ENCODE data around the gene ADAMTS14.
"Not testable (repeated sequence)": the region's sequence is repeated elsewhere in the genome, so short reads cannot be mapped to it uniquely, and the experiment has no call there.

ADAMTS14 gene

GRCh38 chr10:70658582-70659136, 13.6 kb upstream of the ADAMTS14 start:
- DNase-seq (ENCODE audit: low read depth in 2 of 2): no peak

- no peak for DNase-seq (ENCODE audit: low read depth in 2 of 2)
These were observed 13.0 kb upstream of the ADAMTS14 start for GRCh38 chr10:70659306-70659705.

DNA sequence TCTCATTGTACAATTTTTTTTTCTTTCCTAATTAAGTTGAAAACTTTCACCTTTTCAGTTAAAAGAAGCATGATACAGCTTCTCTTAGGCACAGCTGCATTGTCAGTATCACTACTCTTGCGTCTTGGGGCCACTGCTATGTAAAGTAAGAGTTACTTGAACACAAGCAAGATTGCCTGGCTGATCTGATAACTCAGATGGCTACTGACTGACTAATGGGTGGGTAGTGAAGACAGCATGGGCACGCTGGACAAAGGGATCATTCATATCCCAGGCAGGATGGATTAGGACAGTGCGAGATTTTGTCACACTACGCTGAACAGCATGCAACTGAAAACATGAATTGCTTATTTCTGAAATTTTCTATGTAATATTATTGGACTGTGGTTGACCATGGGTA, 11.6 kb upstream of the ADAMTS14 start:
- DNase-seq (ENCODE audit: low read depth in 2 of 2): no peak

- no peak for DNase-seq (ENCODE audit: low read depth in 2 of 2)
These were observed 10.5 kb upstream of the ADAMTS14 start for GRCh38 chr10:70661623-70662361.

GRCh38 chr10:70662362-70663220, 9.7 kb upstream of the ADAMTS14 start:
- DNase-seq (ENCODE audit: low read depth in 2 of 2): no peak

- DNase-seq (ENCODE audit: low read depth in 2 of 2): not testable (repeated sequence)
These were observed 8.6 kb upstream of the ADAMTS14 start for GRCh38 chr10:70663458-70664409.

DNA sequence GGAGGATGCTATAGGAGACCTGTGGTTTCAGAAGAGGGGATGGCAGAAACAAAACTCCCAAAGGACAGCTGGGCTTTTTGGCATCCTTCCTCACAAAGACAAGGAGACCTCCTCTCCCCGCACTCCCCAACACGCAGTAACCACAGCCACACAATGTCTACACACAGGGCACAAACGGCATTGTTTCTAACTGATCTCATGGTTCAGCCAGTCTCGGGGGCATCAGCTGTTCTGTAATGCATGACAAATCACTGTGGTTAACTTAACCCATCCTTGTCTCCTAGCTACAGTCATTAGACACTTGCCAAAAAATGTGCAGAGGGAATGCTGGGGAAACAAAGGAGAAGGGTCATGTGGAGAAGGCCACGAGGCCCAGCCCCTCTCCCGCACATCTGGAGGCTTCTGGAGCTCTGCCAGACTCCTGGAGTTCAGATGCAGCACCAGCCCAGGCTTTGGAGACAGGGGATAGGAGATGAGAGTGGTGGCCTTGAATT, 7.6 kb upstream of the ADAMTS14 start:
- DNase-seq (ENCODE audit: low read depth in 2 of 2): no peak

- DNase-seq (ENCODE audit: low read depth in 2 of 2): no peak
These were observed 5.1 kb upstream of the ADAMTS14 start for GRCh38 chr10:70666960-70667798.

DNA sequence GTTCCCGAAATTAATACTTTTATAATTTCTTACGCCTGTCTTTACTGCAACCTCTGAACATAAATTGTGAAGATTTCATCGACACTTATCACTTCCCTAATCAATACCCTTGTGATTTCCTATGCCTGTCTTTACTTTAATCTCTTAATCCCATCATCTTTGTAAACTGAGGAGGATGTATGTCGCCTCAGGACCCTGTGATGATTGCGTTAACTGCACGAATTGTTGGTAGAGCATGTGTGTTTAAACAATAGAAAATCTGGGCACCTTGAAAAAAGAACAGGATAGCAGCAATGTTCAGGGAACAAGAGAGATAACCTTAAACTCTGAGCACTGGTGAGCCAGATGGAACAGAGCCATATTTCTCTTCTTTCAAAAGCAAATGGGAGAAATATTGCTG, 4.5 kb upstream of the ADAMTS14 start:
- not testable (repeated sequence) for DNase-seq (ENCODE audit: low read depth in 2 of 2)

DNA sequence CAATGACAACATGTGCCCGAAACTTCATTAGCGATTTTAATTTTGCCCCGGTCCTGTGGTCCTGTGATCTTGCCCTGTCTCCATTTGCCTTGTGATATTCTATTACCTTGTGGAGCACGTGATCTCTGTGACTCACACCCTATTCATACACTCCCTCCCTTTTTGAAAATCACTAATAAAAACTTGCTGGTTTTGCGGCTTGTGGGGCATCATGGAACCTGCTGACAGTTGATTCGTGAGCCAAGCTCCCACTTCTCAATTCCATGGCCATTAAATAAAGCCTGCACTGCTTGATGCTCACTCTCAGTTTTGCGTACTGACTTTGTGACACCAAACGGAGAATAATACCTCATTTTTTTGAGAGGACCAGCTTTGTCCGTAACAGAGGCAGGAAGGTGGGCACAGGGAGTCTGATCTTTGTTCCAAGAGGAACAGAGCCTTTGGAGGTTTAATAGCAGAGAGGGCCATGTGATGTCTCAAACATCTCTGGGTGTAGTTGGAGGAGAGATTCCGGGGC, 3.8 kb upstream of the ADAMTS14 start:
- no peak for DNase-seq (ENCODE audit: low read depth in 2 of 2)

DNA sequence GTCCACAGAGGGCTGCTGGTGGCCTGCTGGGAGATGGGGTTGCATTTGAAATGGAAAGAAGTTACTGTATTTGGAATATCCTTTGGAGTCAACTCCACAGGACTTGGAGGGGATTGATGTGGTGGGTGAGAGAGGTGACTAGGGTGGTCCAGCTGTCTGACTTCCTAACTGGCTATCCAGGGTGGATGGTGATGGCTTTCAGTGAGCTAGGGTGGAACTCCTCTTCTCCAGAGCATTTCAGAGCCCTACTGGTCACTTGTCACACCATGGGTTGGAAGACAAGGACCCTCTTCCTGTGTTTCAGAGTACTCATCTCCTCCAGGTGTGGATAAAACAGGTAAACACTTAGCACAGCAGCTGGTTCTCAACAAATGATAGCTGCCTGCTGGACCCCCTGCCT, 3.3 kb upstream of the ADAMTS14 start:
- no peak for DNase-seq (ENCODE audit: low read depth in 2 of 2)

DNA sequence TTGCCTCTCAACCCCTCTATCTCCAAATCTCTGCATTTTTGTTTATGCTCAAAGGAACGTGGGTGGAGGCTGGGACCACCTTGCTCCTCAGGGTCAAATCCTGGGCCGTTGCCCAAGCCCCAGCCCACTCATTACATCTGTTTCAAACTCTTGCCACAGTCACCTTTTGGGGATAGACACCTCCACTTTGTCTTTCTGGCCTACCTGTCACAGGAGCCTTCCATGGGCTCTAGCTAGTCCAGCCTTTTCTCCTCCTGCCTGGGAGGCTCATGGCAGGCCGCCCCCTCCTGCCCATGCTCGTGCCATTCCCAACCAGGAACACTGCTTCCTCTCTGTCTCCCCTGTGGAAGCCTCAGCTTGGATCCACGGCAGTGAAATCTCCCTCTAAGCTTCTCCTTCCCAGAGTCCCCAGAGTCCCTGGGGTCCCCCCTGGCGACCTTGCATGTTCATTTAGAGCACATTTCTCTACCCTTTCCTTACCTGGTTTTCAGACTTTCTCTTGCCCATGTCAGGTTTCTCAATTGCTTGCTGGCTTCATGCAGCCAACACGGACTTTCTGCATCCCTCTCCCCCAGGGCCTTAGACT, 2.5 kb upstream of the ADAMTS14 start:
- DNase-seq (ENCODE audit: low read depth in 2 of 2): no peak

DNA sequence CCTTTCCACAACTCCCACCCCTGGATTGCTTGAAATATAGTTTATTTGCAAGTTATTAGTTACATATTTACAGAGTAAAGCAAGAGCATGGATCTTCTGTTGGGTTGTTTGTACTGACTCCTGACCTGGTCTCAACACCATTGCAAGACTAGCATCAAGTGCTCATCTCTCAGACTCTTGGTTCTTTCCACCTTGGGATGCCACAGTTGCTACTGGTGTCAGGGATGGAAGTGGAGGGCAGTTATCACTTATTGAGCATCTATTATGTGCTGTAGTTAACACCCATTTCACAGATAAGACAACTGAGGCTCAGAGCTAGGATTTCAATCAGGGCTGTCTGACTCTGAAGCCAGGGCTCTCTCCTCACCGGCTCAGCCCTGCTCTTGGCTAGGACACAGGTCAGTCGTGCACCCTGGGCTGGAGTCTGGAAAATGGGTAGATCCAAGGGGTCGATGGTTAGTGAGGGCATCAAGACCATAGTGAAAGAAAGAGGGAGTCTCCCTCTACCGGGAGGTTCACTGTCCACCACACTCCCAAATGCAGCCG, 614 bp upstream of the ADAMTS14 start:
- DNase-seq (ENCODE audit: low read depth in 2 of 2): no peak

DNA sequence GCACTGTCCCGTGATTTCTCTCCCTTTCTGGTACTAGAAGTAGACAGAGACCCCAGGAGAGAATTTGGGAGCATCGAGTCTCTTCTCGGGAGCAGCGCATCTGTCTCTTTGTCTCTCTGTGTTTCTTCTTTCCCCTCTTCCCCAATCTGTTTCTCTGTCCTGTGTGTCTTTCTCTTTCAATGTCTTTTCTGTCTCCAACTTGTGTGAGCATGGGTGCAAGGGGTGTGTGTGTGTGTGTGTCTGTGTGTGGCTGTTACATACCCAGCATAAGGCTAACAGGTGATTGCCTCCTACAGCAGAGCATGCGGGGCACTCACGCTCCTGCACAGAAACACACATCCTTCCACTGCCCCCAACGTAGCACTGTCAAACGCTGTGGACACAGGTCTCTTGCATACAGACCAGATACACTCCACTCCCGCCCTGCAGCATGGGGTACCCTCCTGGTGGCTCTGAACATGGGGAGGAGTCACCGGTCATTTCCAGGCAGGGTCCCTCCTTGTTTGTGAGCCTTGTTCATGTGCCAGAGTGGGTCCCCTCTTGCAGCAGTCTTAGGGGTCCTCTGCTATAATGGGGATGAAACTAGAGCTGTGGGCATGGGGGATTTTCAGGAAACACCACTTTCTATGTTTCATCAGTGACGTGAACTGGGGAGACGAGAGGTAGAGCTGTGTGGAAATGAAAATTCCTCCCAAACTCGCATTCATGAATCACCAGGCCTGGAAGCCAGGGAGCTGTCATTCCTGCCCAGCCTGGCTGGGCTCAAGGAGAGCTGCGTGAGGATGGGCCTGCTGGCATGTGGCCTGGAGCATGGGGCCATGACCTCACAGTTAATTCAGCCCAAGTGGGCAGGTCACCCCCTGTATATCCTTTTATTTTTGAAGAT, 980 bp downstream of the ADAMTS14 start:
- DNase-seq (ENCODE audit: low read depth in 2 of 2): no peak

DNA sequence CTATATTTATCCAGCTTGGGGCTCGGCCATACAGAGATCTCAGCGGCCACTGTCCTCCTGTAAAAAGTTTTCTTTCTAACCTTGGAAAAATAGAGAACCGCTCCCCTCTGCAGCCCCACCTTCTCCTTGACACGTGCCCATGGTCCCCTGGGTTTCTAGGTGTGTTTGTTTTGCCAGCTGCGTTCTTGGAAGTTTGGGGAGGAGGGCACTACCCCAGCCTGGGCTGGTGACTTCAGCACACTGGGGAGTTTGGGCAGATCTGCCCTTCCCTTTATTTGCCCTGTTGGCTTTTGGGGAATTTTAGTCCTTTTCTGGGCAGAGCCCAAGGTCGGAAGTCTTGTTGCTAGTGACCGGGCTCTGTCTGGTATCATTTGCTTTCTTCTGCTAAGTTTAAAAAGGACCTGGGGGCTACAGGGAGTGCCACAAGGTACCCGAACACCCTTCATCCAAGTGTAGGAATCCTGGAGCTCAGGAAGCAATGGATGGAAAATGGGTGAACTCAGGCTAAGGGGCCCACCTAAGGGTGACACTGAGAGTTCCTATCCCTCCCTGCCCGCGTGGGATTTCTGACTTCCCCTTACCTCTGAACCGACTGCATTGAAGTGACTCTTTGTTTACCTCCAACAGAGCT, 1.7 kb downstream of the ADAMTS14 start:
- no peak for DNase-seq (ENCODE audit: low read depth in 2 of 2)

- no peak for DNase-seq (ENCODE audit: low read depth in 2 of 2)
These were observed 2.5 kb downstream of the ADAMTS14 start for GRCh38 chr10:70674560-70675495.
